Panc1 (cell line): ENCODE measurements around the gene AIFM1. TPM values are rescaled to one million over a fixed set of nuclear protein-coding genes. Genes with fewer than 3 reads are reported as not detected.
"Not testable (repeated sequence)": the region's sequence is repeated elsewhere in the genome, so short reads cannot be mapped to it uniquely, and the experiment has no call there.

Experiments used
- ATAC-seq: fragments of 200-7000 bp; cut with Tn5 transposase; 2 replicates; pipeline ENCODE4 v1.9.1; 2020; ENCODE audit warnings: mild to moderate bottlenecking, moderate library complexity
- BruUV-seq: library from RNA; stranded (reverse); fragments of 400-500 nt; replicated peaks from 2 replicates; lab custom pipeline; 2021; lab: Mats Ljungman, UMichigan
- CTCF ChIA-PET: fragments of 300-600 bp; sonication (Branson Sonifier 250); formaldehyde crosslinking; loops from one replicate; lab custom pipeline; 2022; ENCODE audit warnings: antibody characterized with exemption; lab: Charles Lee
- POLR2A ChIA-PET: fragments of 300-600 bp; sonication (Branson Sonifier 250); formaldehyde crosslinking; loops from one replicate; lab custom pipeline; 2022; ENCODE audit warnings: antibody characterized with exemption; lab: Charles Lee
- DNase-seq: peaks from one replicate; pipeline ENCODE4 v3.0.0-alpha.2; 2010; ENCODE audit warnings: low read depth, low spot score
- H3K27ac ChIP-seq: 2 replicates; pipeline ENCODE4 v1.5.1; 2011; ENCODE audit warnings: mild to moderate bottlenecking, low read length, inconsistent platforms
- H3K27me3 ChIP-seq: fragments of 200-500 bp; sonication (Bioruptor generic); 2 replicates; pipeline ENCODE4 v1.6.0; 2014; ENCODE audit warnings: low read length, inconsistent platforms; ENCODE audit not compliant: control insufficient read depth, insufficient read depth
- H3K36me3 ChIP-seq: fragments of 200-500 bp; sonication (Bioruptor generic); 2 replicates; pipeline ENCODE4 v1.5.1; 2014; ENCODE audit warnings: inconsistent platforms, mild to moderate bottlenecking, low read length, moderate library complexity; ENCODE audit not compliant: control insufficient read depth, insufficient read depth
- H3K4me1 ChIP-seq: 2 replicates; pipeline ENCODE4 v1.5.1; 2011; ENCODE audit warnings: inconsistent platforms, mild to moderate bottlenecking, low read length, moderate library complexity; ENCODE audit not compliant: control insufficient read depth, insufficient read depth
- H3K4me3 ChIP-seq, 2 experiments: 2 replicates each; pipeline ENCODE4 v1.5.1; 2011 to 2012; ENCODE audit warnings: low read depth in 2 of 2, low read length in 2 of 2, mild to moderate bottlenecking in 2 of 2, inconsistent platforms in 1 of 2, moderate library complexity in 1 of 2
- H3K9me3 ChIP-seq: fragments of 200-500 bp; sonication (Bioruptor generic); 2 replicates; pipeline ENCODE4 v1.5.1; 2014; ENCODE audit warnings: low read depth, mild to moderate bottlenecking, inconsistent platforms, low read length, moderate library complexity; ENCODE audit not compliant: control insufficient read depth, insufficient read depth
- POLR2AphosphoS5 ChIP-seq: IDR thresholded peaks from 2 replicates; pipeline ENCODE4 v1.6.1; 2012; ENCODE audit warnings: mild to moderate bottlenecking, low read depth, low read length, moderate library complexity
- SIN3A ChIP-seq: IDR thresholded peaks from 2 replicates; pipeline ENCODE4 v1.6.1; 2012; ENCODE audit warnings: low read depth, mild to moderate bottlenecking, low read length, moderate library complexity, borderline replicate concordance; ENCODE audit not compliant: insufficient read depth
- TCF7L2 ChIP-seq: IDR thresholded peaks from 2 replicates; pipeline ENCODE4 v1.6.1; 2011; ENCODE audit warnings: mild to moderate bottlenecking, low read depth, low read length, inconsistent platforms
- in situ Hi-C: cut with HindIII; loops from 2 replicates; pipeline ENCODE4 v1.10.0; 2016; ENCODE audit warnings: low sequenced_read_pairs, low pct_unique_long_range_greater_than_20kb
- intact Hi-C: fragments of 100-400 bp; cut with micrococcal nuclease; formaldehyde crosslinking; loops from one replicate; pipeline ENCODE4 v1.10.0; 2022; ENCODE audit not compliant: unreplicated experiment
- total RNA-seq: library from RNA; stranded (reverse); gene quantifications from one replicate; pipeline ENCODE4 v1.2.1, GENCODE V29; 2021; ENCODE audit not compliant: unreplicated experiment
- TF ChIP-seq, protein P1 (sequence below), 2 experiments: IDR thresholded peaks; 2 replicates each; pipeline ENCODE4 v1.6.1; 2011 to 2012; ENCODE audit warnings: low read depth in 2 of 2, control low read depth in 1 of 2, low read length in 1 of 2, mild to moderate bottlenecking in 1 of 2, moderate library complexity in 1 of 2; ENCODE audit not compliant: insufficient read depth in 1 of 2
- TF ChIP-seq, protein P2 (sequence below): fragments of 450-650 bp; IDR thresholded peaks from 2 replicates; pipeline ENCODE4 v1.5.1; 2017; ENCODE audit warnings: mild to moderate bottlenecking

AIFM1 gene
- total RNA-seq, 1 experiment from 2014 or later = 96.6 TPM

DNA sequence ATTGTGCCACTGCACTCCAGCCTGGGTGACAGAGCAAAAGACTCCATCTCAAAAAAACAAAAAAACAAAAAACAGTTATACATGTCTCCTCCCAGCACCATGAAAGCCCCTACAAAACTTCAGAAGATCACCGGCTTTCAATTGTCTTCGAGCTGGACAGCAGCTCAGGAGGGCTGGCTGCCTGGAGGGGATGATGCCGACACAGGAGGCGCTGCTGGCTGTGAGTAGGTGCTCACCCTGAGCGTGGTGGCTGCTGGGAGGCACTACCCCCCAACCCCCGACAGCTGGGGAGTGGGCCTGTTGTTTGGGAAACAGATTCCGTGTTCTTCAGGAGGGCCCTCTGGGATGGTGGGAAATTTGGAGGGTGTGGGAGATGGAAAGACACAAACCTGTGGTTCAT, 48.5 kb downstream of the AIFM1 start:
- no peaks in the 10 kb centered on the region for H3K27me3 ChIP-seq
- no peak for DNase-seq
- TF ChIP-seq SIN3A (no peak), TCF7L2 (no peak), POLR2AphosphoS5 (no peak)
- TF ChIP-seq, protein P1, sequence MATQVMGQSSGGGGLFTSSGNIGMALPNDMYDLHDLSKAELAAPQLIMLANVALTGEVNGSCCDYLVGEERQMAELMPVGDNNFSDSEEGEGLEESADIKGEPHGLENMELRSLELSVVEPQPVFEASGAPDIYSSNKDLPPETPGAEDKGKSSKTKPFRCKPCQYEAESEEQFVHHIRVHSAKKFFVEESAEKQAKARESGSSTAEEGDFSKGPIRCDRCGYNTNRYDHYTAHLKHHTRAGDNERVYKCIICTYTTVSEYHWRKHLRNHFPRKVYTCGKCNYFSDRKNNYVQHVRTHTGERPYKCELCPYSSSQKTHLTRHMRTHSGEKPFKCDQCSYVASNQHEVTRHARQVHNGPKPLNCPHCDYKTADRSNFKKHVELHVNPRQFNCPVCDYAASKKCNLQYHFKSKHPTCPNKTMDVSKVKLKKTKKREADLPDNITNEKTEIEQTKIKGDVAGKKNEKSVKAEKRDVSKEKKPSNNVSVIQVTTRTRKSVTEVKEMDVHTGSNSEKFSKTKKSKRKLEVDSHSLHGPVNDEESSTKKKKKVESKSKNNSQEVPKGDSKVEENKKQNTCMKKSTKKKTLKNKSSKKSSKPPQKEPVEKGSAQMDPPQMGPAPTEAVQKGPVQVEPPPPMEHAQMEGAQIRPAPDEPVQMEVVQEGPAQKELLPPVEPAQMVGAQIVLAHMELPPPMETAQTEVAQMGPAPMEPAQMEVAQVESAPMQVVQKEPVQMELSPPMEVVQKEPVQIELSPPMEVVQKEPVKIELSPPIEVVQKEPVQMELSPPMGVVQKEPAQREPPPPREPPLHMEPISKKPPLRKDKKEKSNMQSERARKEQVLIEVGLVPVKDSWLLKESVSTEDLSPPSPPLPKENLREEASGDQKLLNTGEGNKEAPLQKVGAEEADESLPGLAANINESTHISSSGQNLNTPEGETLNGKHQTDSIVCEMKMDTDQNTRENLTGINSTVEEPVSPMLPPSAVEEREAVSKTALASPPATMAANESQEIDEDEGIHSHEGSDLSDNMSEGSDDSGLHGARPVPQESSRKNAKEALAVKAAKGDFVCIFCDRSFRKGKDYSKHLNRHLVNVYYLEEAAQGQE (IDR thresholded peaks at IDR 0.05; ENCODE audit: insufficient read depth in 1 of 2, low read depth in 2 of 2, low read length in 1 of 2) = 0 out of 4 replicates have a peak, but pooled peaks of 1 of the 2 experiments have one; percentile 45
- TF ChIP-seq, protein P2, sequence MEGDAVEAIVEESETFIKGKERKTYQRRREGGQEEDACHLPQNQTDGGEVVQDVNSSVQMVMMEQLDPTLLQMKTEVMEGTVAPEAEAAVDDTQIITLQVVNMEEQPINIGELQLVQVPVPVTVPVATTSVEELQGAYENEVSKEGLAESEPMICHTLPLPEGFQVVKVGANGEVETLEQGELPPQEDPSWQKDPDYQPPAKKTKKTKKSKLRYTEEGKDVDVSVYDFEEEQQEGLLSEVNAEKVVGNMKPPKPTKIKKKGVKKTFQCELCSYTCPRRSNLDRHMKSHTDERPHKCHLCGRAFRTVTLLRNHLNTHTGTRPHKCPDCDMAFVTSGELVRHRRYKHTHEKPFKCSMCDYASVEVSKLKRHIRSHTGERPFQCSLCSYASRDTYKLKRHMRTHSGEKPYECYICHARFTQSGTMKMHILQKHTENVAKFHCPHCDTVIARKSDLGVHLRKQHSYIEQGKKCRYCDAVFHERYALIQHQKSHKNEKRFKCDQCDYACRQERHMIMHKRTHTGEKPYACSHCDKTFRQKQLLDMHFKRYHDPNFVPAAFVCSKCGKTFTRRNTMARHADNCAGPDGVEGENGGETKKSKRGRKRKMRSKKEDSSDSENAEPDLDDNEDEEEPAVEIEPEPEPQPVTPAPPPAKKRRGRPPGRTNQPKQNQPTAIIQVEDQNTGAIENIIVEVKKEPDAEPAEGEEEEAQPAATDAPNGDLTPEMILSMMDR = no peak
- ATAC-seq = no peak
- POLR2A ChIA-PET = no interaction called here
- H3K9me3 ChIP-seq = no peaks in the 10 kb centered on the region
- no TSS peak for BruUV-seq
- H3K36me3 ChIP-seq = no peaks in the 10 kb centered on the region
- intact Hi-C loops (no loop called here), in situ Hi-C loops (no loop called here)
- H3K4me3 ChIP-seq = no peak overlapping the region
- H3K4me1 ChIP-seq = peaks cover 55% of the 10 kb centered on the region
- CTCF ChIA-PET = interaction anchor here (0.6 to 0.7 kb wide), 2 partner anchors 12 to 14 kb away, joined by 3 read pairs; no protein-coding TSS in a partner anchor
- H3K27ac ChIP-seq = 0 out of 2 replicates have a peak overlapping the region, but pooled peaks have one; percentile 90

DNA sequence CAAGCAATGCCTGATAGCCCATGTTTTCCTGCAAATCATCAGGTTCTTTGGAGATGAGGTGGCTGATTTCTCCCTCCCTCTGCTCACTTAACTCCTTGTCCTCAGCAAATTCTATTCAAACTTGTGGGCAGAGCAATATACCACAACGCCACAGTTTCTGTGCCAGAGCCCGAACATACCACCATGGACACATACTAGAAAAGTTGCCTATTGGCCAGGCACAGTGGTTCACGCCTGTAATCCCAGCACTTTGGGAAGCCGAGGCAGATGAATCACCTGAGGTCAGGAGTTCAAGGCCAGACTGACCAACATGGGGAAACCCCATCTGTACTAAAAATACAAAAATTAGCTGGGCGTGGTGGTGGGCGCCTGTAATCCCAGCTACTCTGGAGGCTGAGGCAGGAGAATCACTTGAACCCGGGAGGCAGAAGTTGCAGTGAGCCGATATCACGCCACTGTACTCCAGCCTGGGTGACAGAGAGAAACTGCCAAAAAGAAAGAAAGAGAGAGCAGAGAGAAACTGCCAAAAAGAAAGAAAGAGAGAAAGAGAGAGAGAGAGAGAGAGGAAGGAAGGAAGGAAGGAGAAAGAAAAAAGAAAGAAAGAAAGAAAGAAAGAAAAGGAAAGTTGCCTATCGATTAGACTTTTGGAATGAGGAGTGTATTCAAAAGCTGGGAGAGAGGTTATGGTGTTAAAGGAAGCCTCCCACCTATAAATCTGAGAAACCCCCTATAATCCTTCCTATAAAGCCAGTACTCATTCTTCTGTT, 50.3 kb downstream of the AIFM1 start:
- ATAC-seq, BruUV-seq, H3K36me3 ChIP-seq, CTCF ChIA-PET, intact Hi-C loops, H3K9me3 ChIP-seq, H3K4me3 ChIP-seq, H3K27ac ChIP-seq, H3K27me3 ChIP-seq, DNase-seq, in situ Hi-C loops: not testable (repeated sequence)
- peaks cover 56% of the 10 kb centered on the region for H3K4me1 ChIP-seq
- POLR2A ChIA-PET = interaction anchor here (0.7 kb wide), 1 partner anchor 15 kb away, joined by 5 read pairs; no protein-coding TSS in a partner anchor

DNA sequence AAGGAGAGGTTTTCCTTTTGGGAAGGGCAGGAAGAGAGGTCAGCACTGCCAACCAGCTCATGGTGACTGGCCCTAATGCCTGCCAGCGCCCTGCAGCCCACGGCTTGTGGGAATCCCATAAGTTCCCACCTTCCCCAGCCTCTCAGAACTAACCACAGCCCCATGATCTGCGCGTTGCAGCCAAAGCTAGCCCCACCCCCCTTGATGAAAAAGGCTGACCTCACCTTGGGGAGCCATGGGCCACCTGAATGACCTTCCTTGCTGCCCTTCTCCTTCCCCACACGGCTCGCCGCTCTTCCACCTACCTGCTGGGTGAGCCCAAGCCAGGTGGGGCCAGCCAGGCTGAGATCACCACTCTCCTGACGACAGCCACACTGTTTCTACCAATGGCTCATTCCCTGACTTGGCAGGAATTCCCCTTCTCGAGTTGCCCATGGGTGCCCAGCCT, 51.5 kb downstream of the AIFM1 start:
- H3K9me3 ChIP-seq = no peaks in the 10 kb centered on the region
- peak overlapping the region; percentile 64 for H3K27ac ChIP-seq
- TF ChIP-seq, protein P2 = no peak
- TF ChIP-seq SIN3A = no peak
- TF ChIP-seq POLR2AphosphoS5 = no peak
- TF ChIP-seq, protein P1 (IDR thresholded peaks at IDR 0.05; ENCODE audit: insufficient read depth in 1 of 2, low read depth in 2 of 2, low read length in 1 of 2) = no peak
- no peak for TF ChIP-seq TCF7L2
- intact Hi-C loops = no loop called here
- H3K4me3 ChIP-seq = no peak overlapping the region
- 0 out of 2 replicates have a peak, but pooled peaks have one; percentile 22 for ATAC-seq
- ChIA-PET POLR2A (no interaction called here), CTCF (interaction anchor here (1.1 kb wide), 1 partner anchor 54 kb away, joined by 3 read pairs; no protein-coding TSS in a partner anchor)
- in situ Hi-C loops = no loop called here
- H3K4me1 ChIP-seq = peaks cover 45% of the 10 kb centered on the region
- DNase-seq = no peak
- no peaks in the 10 kb centered on the region for H3K36me3 ChIP-seq
- no peaks in the 10 kb centered on the region for H3K27me3 ChIP-seq
- BruUV-seq = no TSS peak
